T-helper 2 cell treated with Interferon-gamma antibody and Interleukin-4, amounts not matched to agents 100 ng/mL and 5 ng/mL, for 36 hours (primary cell): ENCODE measurements around the gene CSTF2. TPM values are rescaled to one million over a fixed set of nuclear protein-coding genes. Genes with fewer than 3 reads are reported as not detected.
"Not testable (repeated sequence)": the region's sequence is repeated elsewhere in the genome, so short reads cannot be mapped to it uniquely, and the experiment has no call there.

Experiments
- intact Hi-C: fragments of 100-400 bp; cut with micrococcal nuclease; formaldehyde crosslinking; loops from one replicate; pipeline ENCODE4 v1.15.1; 2023
- total RNA-seq: library from RNA; stranded (reverse); gene quantifications from 2 replicates; pipeline ENCODE4 v1.2.3, GENCODE V29; 2022

Gene CSTF2, protein sequence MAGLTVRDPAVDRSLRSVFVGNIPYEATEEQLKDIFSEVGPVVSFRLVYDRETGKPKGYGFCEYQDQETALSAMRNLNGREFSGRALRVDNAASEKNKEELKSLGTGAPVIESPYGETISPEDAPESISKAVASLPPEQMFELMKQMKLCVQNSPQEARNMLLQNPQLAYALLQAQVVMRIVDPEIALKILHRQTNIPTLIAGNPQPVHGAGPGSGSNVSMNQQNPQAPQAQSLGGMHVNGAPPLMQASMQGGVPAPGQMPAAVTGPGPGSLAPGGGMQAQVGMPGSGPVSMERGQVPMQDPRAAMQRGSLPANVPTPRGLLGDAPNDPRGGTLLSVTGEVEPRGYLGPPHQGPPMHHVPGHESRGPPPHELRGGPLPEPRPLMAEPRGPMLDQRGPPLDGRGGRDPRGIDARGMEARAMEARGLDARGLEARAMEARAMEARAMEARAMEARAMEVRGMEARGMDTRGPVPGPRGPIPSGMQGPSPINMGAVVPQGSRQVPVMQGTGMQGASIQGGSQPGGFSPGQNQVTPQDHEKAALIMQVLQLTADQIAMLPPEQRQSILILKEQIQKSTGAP
- total RNA-seq, result 41.2 and 42.8 TPM in 2 replicates

DNA sequence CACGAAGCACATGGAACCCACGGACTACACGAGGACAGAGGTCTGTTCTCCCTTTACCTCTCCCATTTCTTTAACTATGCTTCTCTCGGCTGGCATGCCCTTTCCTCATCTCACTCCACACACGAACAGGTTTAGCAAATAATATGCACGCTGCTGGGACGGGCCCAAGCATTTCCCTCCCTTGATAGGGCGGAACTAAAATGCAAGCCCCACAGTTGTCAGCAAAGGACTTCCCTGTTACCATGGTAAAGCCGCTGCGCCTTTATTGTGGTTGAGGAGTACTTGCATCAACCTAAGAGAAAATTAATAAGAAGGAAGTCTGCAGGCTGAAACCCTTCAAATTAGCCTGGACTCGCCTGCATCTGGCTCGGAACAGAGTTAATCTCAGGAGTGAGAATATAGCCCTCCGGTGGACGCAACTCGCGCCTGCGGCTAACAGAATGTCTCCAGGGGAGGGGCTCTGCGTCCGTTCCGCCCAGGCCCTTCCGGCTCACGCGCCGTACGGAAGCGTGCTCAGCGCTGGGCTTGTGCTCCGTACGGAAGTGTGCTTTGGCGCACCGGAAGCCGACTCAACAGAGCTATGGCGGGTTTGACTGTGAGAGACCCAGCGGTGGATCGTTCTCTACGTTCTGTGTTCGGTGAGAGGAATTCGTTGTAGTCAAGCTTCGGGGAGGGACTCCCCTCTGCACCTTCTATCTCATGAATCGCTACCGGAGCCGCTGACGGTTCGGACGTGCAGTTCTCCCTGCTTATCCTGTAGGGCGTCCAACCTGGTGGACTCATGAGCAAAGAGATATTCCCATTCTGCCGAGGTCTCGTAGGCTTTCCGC, at the start of gene CSTF2:
TSS of gene CSTF2 (plus strand) at position 555 of the 830 bp plus-strand sequence. CDS start at position 581, 26 bp downstream.
- intact Hi-C loops, result loop anchor here (1.0 to 5.0 kb wide), 5 partner anchors 9 to 572 kb away; partner anchors contain the start of genes CENPI, RPL36A, TIMM8A and TRMT2B

DNA sequence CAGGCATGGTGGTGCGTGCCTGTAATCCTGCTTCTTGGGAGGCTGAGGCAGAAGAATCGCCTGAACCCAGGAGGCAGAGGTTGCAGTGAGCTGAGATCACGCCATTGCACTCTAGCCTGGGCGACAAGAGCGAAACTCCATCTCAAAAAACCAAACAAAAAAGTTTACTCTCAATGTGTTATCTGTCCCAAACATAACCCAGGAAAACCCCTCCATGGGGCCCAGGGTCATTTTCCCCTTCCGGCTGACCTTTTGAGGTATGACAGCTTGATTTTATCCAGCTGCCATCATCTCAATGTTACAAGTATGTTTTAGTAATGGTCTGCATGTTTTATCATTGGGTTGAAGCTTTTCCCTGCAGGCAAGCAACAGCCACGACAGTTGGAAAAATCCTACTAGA, 23.8 kb upstream of the CSTF2 start:
- intact Hi-C loops, result not testable (repeated sequence)

DNA sequence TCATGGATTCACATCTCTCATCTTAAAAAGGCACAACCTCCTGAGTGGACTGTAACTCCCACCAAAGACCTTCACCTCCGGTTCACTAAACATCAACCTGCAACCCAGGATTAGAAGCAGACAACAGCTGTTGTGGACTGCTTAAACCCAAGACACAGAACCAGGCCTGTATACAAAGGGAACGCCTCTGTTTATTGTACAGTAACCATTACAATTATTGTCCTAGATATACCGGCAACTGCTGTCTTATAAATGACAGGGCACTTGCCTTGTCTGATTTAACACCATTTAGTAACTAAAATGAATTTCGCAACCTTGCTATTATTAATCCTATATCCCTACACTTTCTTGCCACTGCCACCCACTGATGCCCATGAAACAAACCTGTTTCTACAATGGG, 22.8 kb upstream of the CSTF2 start:
- intact Hi-C loops, result no loop called here

GRCh38 chrX:100798484-100799214, 21.5 kb upstream of the CSTF2 start:
- intact Hi-C loops, result no loop called here

- intact Hi-C loops, result no loop called here
Observed at GRCh38 chrX:100802843-100803242, 17.3 kb upstream of the CSTF2 start.

DNA sequence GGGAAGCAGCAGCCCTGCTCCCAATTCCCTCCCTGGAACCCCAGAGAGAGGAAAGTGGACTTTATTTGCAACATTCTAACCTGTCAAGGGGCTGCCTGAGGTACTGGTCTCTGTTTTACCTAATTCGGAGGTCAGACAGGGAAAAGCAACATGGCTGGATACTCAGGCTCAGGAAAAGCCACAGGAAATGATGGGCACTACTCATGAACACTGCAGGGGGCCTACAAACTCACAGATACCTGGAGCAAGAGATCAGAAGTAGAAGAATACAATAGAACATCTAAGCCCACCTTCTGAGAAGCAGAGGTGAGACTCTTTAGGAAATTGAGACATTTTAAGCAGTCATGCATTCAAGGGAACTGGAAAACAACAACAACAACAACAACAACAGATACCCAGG, 15.4 kb upstream of the CSTF2 start:
- intact Hi-C loops, result no loop called here

- intact Hi-C loops, result not testable (repeated sequence)
Observed at GRCh38 chrX:100808265-100808664, 11.9 kb upstream of the CSTF2 start.

- intact Hi-C loops, result no loop called here
Observed at GRCh38 chrX:100812216-100813158, 7.7 kb upstream of the CSTF2 start.

DNA sequence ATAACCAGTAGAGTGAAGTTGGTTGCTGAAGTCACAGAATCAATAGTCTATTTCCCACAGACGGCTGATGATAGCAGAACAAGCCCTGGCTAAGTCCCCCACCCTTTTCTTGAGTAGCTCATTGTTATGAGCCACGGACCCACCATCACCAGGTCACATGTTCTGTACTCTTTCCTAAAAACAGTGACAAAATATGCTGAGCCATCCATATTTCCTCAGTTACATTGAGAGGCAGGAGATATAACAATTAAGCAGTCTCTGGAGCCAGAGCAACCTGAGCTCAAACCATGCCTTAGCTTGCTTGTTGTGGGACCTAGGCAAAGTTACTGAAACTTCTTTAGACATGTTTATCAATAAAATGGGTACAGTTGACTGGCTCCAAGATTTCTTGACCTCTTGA, 2.9 kb upstream of the CSTF2 start:
- intact Hi-C loops, result no loop called here

DNA sequence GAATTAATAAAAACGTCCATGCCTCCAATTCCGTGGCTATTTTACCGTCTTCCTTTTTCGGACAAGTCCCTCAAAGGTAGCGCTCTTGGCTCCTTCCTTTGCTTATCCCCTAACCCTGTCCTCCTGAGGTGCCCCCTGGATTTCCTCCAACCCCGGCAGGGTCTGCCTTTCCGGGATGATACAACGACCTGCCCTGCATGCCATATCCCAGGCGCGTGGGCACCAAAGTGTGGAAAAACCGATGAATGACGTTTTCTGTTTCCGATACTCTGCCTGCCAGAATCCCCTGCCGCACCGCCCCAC, 706 bp upstream of the CSTF2 start:
- intact Hi-C loops, result no loop called here

DNA sequence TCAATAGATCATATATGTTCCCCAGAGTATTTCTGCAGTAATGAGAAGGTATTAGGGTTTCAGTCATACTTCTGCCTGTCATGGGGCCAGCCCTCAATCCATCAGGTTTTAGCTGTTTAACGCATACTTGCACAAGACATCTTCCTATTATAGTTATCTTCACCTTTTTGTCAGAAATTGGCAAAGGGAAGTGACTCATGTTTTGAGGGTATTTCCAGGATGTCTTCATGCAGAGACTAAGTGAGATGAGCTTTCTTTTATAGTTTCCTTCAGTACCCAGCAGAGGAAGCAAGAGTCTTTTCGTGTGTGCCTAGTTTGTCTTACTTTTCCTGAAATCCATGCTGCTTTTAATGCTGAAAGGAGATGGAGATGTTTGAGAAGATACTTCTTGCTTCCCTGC, 9.5 kb downstream of the CSTF2 start:
- intact Hi-C loops, result loop anchor here (1.0 kb wide), 1 partner anchor 9 kb away; the partner anchor contains the start of gene CSTF2

- intact Hi-C loops, result no loop called here
Observed at GRCh38 chrX:100830143-100830542, 10.0 kb downstream of the CSTF2 start.

GRCh38 chrX:100830547-100830946, 10.4 kb downstream of the CSTF2 start:
- intact Hi-C loops, result no loop called here

DNA sequence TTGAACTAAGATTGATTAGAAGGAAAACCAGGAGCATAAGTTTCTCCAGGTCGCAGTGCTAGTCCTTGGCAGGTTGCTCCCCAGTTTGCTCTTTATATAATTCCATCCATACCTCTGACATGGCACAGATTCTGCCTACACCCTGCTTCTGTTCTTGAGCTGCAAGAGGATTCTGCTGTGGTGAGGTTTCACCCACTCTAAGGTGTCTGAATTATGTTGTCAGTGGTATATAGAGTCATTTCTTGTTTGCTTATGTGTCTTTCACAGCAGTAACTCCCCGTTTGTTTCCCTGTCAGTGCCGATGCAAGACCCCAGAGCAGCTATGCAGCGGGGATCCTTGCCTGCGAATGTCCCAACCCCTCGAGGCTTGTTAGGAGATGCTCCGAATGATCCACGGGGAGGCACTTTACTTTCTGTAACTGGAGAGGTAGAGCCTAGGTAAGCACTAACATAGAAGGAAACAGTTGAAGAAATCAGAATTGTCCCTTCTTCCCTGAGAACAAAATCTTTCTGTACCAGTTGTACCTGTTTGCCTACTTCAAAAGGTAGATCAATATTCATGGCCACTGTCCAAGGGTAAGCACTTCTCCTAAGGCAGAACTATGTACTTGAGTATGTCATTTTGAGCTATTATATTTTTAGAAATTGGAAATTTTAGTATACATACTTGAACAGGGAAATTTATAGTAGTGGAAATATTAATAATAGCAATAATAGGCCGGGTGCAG, 11.2 kb downstream of the CSTF2 start:
- intact Hi-C loops, result no loop called here

DNA sequence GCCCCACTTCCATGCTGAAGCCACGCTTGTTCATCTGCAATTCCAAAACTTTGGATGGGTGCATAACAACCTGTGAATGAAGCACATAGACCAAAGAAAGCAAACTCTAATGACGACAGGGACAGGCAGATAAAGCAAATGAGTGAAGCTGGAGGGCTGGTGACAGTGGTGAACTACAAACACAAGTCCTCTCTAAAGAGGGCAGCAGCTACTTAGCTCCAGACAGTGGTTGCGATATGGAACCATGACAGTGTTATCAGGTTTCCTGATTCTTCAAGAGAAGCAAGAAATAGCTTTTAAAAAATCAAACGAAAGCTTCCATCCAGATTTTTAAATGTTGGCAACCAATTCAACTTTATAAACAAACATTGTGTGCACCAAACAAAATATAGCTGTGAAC, 30.1 kb downstream of the CSTF2 start:
- intact Hi-C loops, result no loop called here

DNA sequence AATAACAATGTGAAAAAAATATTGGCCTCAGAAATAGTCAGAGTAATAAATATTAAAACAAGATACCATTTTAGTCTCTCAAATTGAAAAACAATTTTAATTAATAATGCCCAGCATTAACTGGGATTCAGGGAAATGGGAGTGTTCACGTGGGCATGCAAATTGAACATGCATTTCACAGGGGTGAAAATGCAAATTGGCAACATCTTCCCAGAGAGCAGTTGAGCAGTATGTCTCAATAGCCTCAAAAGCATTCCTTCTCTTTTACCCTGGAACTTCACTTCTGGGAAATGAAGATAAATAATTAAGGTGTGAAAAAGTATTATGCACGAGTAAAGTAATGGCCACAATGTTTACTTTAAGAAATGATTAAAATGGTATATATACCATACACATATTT, 32.6 kb downstream of the CSTF2 start:
- intact Hi-C loops, result no loop called here

- intact Hi-C loops, result no loop called here
Observed at GRCh38 chrX:100863326-100863864, 43.2 kb downstream of the CSTF2 start.

- intact Hi-C loops, result no loop called here
Observed at GRCh38 chrX:100864657-100865391, 44.6 kb downstream of the CSTF2 start.

GRCh38 chrX:100868273-100868672, 48.1 kb downstream of the CSTF2 start:
- intact Hi-C loops, result no loop called here
